ENCODE measurements around the gene ATG16L1.

Gene ATG16L1

GRCh38 chr2:233289648-233290047 is 38.2 kb downstream of the ATG16L1 start:
- TF ChIP-seq, protein P1, sequence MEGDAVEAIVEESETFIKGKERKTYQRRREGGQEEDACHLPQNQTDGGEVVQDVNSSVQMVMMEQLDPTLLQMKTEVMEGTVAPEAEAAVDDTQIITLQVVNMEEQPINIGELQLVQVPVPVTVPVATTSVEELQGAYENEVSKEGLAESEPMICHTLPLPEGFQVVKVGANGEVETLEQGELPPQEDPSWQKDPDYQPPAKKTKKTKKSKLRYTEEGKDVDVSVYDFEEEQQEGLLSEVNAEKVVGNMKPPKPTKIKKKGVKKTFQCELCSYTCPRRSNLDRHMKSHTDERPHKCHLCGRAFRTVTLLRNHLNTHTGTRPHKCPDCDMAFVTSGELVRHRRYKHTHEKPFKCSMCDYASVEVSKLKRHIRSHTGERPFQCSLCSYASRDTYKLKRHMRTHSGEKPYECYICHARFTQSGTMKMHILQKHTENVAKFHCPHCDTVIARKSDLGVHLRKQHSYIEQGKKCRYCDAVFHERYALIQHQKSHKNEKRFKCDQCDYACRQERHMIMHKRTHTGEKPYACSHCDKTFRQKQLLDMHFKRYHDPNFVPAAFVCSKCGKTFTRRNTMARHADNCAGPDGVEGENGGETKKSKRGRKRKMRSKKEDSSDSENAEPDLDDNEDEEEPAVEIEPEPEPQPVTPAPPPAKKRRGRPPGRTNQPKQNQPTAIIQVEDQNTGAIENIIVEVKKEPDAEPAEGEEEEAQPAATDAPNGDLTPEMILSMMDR (conservative IDR thresholded peaks at IDR 0.05), result no peak
- H3K27ac ChIP-seq, result peak overlapping the region; percentile 99

GRCh38 chr2:233290051-233290845 is 38.8 kb downstream of the ATG16L1 start:
- H3K27ac ChIP-seq, result peak overlapping the region; percentile 99
- TF ChIP-seq, protein P1 (conservative IDR thresholded peaks at IDR 0.05), result no peak

GRCh38 chr2:233295891-233296290 is 44.4 kb downstream of the ATG16L1 start:
- no peak overlapping the region for H3K27ac ChIP-seq
- TF ChIP-seq, protein P1 (conservative IDR thresholded peaks at IDR 0.05), result no peak

- H3K27ac ChIP-seq, result no peak overlapping the region
- TF ChIP-seq, protein P1 (conservative IDR thresholded peaks at IDR 0.05), result no peak
Measured at GRCh38 chr2:233297076-233297475, 45.6 kb downstream of the ATG16L1 start.

DNA sequence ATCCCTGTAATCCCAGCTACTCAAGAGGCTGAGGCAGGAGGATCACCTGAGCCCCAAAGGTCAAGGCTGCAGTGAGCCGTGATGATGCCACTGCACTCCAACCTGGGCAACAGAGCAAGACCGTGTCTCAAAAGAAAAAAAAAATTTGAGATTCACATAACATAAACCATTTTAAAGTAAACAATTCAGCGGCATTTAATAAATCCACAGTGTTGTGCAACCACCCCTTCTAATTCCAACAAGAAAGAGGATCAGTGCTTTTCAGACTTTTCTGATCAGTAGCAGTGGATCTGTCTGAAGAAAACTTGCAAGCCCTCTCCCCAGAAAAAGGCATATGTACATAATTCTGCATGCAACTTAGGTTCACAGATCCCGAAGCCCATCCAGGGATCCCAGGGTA is 48.9 kb downstream of the ATG16L1 start:
- no peak overlapping the region for H3K27ac ChIP-seq
- TF ChIP-seq, protein P1 (conservative IDR thresholded peaks at IDR 0.05), result no peak

GRCh38 chr2:233301248-233301647 is 49.8 kb downstream of the ATG16L1 start:
- TF ChIP-seq, protein P1 (conservative IDR thresholded peaks at IDR 0.05), result no peak
- H3K27ac ChIP-seq, result no peak overlapping the region

- no peak overlapping the region for H3K27ac ChIP-seq
- TF ChIP-seq, protein P1 (conservative IDR thresholded peaks at IDR 0.05), result no peak
Measured at GRCh38 chr2:233301811-233302210, 50.3 kb downstream of the ATG16L1 start.
